ENCODE results near the gene CHORDC1.
"Not testable (repeated sequence)": the region's sequence is repeated elsewhere in the genome, so short reads cannot be mapped to it uniquely, and the experiment has no call there.

CHORDC1 gene

GRCh38 chr11:90222459-90223247 is at the start of gene CHORDC1:
Gene CHORDC1, minus strand, starts transcription at chr11:90223049. Its CDS starts 95 bp downstream, at chr11:90222954.
- DNase-seq (ENCODE audit: insufficient read length, low spot score) (peak; percentile 40), FAIRE-seq (no peak)
- peak; percentile 71 for TF ChIP-seq POLR2A (IDR thresholded peaks at IDR 0.05; ENCODE audit: low read depth, low read length)

DNA sequence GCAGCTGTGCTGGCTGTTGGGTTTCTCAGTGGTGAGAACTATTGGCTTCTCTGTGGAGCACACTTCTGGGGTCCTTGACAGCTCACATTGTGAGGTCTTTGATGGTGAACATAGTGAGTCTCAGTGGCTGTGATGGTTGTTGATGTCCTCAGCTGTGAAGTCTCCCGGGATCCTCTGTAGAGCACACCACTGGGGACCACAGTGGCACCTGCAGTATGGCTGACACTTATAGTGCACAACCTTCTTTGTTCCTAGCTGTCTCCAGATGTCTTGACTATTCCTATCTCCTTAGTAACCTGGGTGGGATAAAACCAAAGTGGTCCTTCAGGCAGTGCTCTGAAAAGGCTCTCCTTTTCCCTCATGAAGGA is 34.3 kb upstream of the CHORDC1 start:
- no peak for FAIRE-seq
- no peak for TF ChIP-seq POLR2A (IDR thresholded peaks at IDR 0.05; ENCODE audit: low read depth, low read length)
- no peak for DNase-seq (ENCODE audit: insufficient read length, low spot score)

DNA sequence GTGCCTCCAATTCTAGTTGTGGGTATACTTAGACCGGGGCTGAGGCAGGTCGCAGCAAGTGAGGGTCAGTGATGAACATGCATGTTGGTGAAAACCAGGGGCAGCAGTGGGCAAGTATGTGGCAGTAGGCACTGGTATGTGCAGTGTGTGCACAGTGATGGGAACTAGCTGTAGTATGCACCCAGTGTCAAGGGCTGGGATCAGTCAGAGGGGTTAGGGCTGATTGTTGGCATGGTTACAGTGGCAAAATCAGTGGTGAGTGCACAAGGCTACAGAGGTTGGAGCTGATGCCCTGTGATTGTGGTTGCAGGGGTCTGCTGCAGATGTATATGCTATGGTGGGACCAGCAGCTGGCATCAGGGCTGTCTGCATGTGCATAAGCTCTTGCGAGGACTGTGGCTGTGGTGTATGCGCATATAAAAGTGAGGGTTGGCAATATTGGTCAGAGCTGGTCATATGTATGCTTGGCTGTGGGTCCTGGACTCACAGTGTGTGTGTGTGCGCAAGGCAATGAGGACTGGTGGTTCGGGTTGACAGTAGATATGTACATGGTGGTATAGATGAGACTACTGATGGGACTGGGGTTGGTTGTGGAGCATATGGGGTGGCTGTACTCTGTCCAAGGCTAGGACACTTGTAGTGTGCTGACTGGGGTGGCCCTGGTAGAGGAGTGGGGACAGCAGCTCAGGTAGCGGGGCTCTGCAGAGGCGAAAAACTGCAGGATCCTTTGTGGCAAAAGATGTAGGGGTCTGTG is 33.7 kb upstream of the CHORDC1 start:
- no peak for TF ChIP-seq POLR2A (IDR thresholded peaks at IDR 0.05; ENCODE audit: low read depth, low read length)
- DNase-seq (ENCODE audit: insufficient read length, low spot score) (no peak), FAIRE-seq (no peak)

DNA sequence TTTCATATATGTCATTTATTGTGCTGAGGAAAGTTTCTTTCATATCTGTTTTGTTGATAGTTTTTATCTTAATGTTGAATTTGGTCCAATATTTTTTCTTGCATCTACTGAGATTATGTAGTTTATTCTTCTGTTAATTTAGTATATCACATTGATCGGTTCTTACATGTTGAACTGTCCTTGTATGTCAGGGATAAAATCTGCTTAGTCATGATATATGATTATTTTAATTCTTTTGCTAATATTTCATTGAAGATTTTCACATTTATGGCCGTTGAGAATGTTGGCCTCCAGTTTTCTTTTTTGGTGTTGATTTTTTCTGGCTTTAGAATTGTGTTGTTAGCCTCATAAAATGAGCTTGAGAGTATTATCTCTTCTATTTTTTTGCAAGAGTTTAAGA is 31.2 kb upstream of the CHORDC1 start:
- no peak for TF ChIP-seq POLR2A (IDR thresholded peaks at IDR 0.05; ENCODE audit: low read depth, low read length)
- DNase-seq (ENCODE audit: insufficient read length, low spot score) = no peak
- FAIRE-seq = no peak

GRCh38 chr11:90252053-90252452 is 29.2 kb upstream of the CHORDC1 start:
- no peak for FAIRE-seq
- DNase-seq (ENCODE audit: insufficient read length, low spot score) = no peak

DNA sequence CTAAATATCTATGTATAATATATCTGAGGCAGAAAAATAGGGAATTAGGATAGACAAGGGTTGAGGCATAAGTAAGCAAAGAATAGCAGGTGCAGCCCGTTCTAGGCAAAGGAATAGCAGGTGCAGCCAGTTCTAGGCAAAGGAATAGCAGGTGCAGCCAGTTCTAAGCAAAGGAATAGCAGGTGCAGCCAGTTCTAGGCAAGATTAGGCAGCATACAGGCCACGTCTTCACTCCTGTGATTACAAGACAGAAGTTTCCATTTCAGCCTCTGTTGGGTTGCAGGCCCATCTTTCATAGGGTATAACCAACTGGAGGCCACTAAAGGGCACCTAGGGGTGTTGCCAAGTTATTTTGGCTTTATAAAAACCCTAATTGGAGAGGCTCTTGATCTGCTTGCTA is 28.8 kb upstream of the CHORDC1 start:
- FAIRE-seq = no peak
- DNase-seq (ENCODE audit: insufficient read length, low spot score) = no peak
- no peak for TF ChIP-seq POLR2A (IDR thresholded peaks at IDR 0.05; ENCODE audit: low read depth, low read length)

More at GRCh38 chr11:90252053-90252452, 29.2 kb upstream of the CHORDC1 start:
- no peak for TF ChIP-seq POLR2A (IDR thresholded peaks at IDR 0.05; ENCODE audit: low read depth, low read length)

GRCh38 chr11:90250970-90251369 is 28.1 kb upstream of the CHORDC1 start:
- DNase-seq (ENCODE audit: insufficient read length, low spot score) (no peak), FAIRE-seq (no peak)
- no peak for TF ChIP-seq POLR2A (IDR thresholded peaks at IDR 0.05; ENCODE audit: low read depth, low read length)

GRCh38 chr11:90246468-90246867 is 23.6 kb upstream of the CHORDC1 start:
- TF ChIP-seq POLR2A (IDR thresholded peaks at IDR 0.05; ENCODE audit: low read depth, low read length) = no peak
- no peak for FAIRE-seq
- no peak for DNase-seq (ENCODE audit: insufficient read length, low spot score)

DNA sequence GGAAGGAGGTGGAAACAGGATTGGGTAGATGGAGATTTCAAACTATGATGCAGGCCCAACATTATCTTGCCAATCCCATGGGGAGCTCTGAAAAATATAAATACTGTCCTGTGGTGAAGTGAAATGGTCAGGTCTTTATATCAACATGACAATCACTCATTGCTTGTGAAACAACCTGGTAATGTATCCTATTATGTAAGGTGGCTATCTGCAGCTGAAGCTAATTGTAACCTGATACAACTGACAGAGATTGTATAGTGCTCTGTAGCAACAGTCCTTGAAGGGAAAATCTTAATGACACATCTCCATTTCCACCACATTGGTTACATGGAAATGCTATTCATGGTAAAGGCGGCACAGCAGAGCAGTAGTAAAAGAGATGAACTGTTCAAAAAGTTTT is 20.7 kb upstream of the CHORDC1 start:
- no peak for TF ChIP-seq POLR2A (IDR thresholded peaks at IDR 0.05; ENCODE audit: low read depth, low read length)
- FAIRE-seq = no peak
- no peak for DNase-seq (ENCODE audit: insufficient read length, low spot score)

- no peak for TF ChIP-seq POLR2A (IDR thresholded peaks at IDR 0.05; ENCODE audit: low read depth, low read length)
- FAIRE-seq = no peak
- DNase-seq (ENCODE audit: insufficient read length, low spot score) = no peak
Observed at GRCh38 chr11:90242894-90243416, 20.1 kb upstream of the CHORDC1 start.

DNA sequence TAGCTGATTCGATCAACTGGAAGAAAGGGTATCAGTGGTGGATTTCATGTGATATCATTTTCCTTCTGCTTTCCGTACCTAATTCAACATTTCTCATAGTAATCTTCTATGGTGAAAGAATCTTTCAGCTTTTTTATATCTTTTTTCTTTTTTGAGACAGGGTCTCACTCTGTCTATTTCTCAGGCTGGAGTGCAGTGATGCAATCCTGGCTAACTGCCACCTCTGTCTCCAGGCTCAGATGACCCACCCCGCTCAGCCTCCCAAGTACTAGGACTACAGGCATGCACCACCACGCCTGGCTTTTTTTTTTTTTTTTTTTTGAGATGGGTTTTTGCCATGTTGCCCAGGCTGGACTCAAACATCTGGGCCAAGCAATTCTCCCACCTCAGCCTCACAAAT is 18.6 kb upstream of the CHORDC1 start:
- FAIRE-seq (no peak), DNase-seq (ENCODE audit: insufficient read length, low spot score) (no peak)
- no peak for TF ChIP-seq POLR2A (IDR thresholded peaks at IDR 0.05; ENCODE audit: low read depth, low read length)

GRCh38 chr11:90239967-90240636 is 17.3 kb upstream of the CHORDC1 start:
- not testable (repeated sequence) for FAIRE-seq; DNase-seq (ENCODE audit: insufficient read length, low spot score)

DNA sequence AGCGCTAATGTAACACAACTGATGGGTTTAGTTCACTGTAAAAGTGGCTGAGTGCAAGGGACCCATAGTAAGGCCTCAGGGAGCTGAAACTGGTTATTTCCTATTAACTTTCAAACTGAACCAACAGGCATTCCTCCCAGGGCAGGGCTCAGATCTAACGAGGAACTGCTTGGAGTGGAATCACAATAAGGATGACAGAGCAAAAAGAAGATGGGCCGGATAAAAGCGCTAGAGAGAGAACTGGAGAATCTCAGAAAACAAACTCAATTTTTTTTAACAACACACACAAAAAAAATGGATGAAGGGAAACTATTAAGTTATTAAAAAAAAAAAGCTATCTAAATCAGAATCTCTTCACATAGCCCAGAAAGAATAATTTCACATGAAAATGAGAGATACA is 14.2 kb upstream of the CHORDC1 start:
- no peak for TF ChIP-seq POLR2A (IDR thresholded peaks at IDR 0.05; ENCODE audit: low read depth, low read length)
- no peak for FAIRE-seq

GRCh38 chr11:90235526-90235925 is 12.7 kb upstream of the CHORDC1 start:
- FAIRE-seq = no peak
- TF ChIP-seq POLR2A (IDR thresholded peaks at IDR 0.05; ENCODE audit: low read depth, low read length) = no peak
- no peak for DNase-seq (ENCODE audit: insufficient read length, low spot score)

More for the DNA sequence above, 14.2 kb upstream of the CHORDC1 start:
- no peak for DNase-seq (ENCODE audit: insufficient read length, low spot score)

Data from H54 (cell line).